DMS 273 (cell line): ENCODE data around the gene IRF6.

ENCODE experiments used
- DNase-seq: peaks from one replicate; lab custom pipeline; 2025; ENCODE audit not compliant: unreplicated experiment; lab: John Stamatoyannopoulos, UW

Gene IRF6

GRCh38 chr1:209736490-209737117, 69.3 kb downstream of the IRF6 start:
- no peak for DNase-seq
